HL-60 (cell line): ENCODE measurements around the gene RHEX.

Source experiments
- CTCF ChIP-seq: IDR thresholded peaks from one replicate; pipeline ENCODE4 v1.5.1; 2011; ENCODE audit warnings: low read length, control low read depth, inconsistent platforms; ENCODE audit not compliant: insufficient read depth
- GABPA ChIP-seq: IDR thresholded peaks from 2 replicates; pipeline ENCODE4 v1.6.1; 2012; ENCODE audit warnings: low read depth
- POLR2AphosphoS5 ChIP-seq: IDR thresholded peaks from 2 replicates; pipeline ENCODE4 v1.6.1; 2012; ENCODE audit warnings: low read depth
- REST ChIP-seq: IDR thresholded peaks from 2 replicates; pipeline ENCODE4 v1.6.1; 2012; ENCODE audit warnings: low read depth; ENCODE audit not compliant: insufficient replicate concordance

GRCh38 chr1:206021626-206022365 lies 31.2 kb upstream of the RHEX start:
- TF ChIP-seq CTCF (no peak), POLR2AphosphoS5 (no peak), REST (no peak), GABPA (no peak)
